CD4-positive, alpha-beta T cell treated with Interleukin-6 for 4 hours (primary cell): Measurements from ENCODE around the gene PRRG2.
A peak's percentile ranks its signal among the peaks of the same experiment; 100 is the strongest.
"Not testable (repeated sequence)": the region's sequence is repeated elsewhere in the genome, so short reads cannot be mapped to it uniquely, and the experiment has no call there.

Source experiments
- DNase-seq: peaks from one replicate; pipeline ENCODE4 v3.0.0-alpha.2; 2020; ENCODE audit warnings: mixed read lengths

PRRG2 gene

DNA sequence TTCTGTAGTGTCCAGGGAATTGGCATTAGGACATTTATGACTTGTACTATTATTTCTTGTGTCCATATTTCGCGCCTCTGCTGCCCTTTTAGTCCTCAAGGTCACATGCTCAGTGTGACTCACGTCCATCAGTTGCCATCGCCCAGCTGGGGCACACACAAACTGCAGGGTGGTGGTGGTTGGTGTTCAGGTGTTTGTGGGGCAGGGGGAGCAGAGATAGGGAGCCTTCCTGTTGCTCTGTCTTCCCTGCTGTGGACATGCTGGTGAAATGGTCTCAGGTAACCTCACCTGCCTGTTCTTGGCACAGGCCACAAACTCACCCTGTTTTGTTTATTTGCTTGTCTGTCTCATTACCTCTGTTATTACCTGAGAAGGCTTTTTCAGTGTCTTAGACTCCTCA, 32.3 kb downstream of the PRRG2 start:
- DNase-seq, result no peak

DNA sequence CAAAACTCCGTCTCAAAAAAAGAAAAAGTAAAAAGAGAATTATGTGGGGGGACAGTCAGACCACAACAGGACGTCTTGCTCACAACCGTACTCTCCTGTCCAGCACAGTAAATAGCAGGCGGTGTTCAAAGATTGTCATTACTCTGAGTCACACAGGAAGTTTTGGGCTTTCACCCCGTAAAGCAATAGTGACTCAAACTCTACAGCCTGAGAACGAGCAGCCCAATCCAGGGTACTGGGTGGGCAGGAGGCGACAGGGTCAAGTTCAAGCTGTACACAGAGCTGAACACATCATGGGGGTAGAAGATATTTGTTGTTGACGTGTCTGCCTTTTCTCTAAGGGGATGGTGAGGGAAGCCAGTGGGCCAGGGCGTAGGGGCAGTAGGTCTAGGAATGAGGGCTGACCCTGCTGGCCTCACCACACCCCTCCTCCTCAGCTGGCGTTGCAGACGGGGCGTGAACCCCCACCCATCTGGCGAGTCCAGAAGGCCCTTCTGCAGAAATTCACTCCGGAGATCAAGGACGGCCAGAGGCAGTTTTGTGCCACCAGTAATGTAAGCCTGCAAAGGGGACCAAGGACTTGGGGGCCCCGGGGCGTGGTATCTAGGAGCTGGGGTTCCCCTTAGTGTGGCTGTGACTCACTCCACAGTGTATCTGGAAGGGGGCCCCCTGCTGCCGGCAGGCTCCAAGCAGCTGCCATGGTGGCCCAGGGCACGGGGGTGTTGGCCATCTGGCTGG, 33.1 kb downstream of the PRRG2 start:
- DNase-seq, result no peak

DNA sequence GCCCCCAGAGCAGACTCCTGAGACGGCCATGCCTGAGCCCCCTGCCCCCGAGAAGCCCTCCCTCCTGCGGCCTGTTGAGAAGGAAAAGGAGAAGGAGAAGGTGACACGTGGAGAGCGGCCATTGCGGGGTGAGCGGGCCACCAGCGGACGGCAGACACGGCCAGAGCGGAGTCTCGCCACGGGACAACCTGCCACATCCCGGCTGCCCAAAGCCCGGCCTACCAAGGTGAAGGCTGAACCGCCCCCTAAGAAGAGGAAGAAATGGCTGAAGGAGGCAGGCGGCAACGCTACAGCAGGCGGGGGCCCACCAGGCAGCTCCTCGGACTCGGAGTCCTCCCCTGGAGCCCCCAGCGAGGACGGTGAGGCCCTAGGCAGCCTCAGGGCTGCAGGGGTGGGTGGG, 34.7 kb downstream of the PRRG2 start:
- DNase-seq, result no peak

DNA sequence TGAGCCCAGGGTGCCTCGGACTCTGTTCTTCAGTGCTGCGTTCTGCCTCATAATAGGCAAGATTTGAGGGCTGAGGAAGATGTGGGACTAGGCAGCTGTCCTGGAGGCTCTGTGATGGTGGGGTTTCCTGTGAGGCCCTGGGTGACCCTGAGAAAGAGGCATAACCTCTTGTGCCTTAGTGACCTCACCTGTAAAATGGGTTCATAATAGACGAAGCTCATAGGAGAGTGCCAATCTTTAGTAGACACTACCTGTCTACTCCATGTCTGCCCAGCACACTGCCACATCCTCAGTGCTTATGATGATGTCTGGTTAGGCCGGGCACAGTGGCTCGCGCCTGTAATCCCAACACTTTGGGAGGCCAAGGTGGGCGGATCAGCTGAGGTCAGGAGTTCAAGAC, 35.4 kb downstream of the PRRG2 start:
- DNase-seq, result no peak

DNA sequence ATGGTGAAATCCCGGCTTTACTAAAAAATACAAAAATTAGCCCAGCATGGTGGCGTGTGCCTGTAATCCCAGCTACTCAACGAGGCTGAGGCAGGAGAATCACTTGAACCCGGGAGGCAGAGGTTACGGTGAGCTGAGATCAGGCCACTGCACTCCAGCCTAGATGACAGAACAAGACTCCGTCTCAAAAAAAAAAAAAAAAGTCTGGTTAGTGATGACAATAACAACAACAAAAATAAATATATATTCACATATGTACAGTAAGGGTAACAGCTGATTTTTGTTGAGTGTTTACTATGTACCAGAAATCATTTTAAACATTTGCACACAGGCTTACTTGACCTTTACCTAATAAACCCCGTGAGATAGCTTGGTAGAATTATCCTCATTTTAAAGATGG, 35.8 kb downstream of the PRRG2 start:
- DNase-seq, result no peak

DNA sequence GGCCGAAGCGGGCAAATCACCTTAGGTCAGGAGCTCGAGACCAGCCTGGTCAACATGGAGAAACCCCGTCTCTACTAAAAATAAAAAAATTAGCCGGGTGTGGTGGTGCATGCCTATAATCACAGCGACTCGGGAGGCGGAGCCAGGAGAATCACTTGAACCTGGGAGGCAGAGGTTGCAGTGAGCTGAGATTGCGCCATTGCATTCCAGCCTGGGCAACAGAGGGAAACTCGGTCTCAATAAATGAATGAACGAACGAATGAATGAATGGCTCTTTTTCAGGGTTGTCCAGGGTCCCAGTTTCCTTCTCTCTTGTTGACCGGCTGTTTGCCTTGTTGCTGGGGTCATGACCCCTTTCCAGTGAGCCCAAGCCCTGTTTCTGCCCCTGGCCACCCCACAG, 36.7 kb downstream of the PRRG2 start:
- not testable (repeated sequence) for DNase-seq

DNA sequence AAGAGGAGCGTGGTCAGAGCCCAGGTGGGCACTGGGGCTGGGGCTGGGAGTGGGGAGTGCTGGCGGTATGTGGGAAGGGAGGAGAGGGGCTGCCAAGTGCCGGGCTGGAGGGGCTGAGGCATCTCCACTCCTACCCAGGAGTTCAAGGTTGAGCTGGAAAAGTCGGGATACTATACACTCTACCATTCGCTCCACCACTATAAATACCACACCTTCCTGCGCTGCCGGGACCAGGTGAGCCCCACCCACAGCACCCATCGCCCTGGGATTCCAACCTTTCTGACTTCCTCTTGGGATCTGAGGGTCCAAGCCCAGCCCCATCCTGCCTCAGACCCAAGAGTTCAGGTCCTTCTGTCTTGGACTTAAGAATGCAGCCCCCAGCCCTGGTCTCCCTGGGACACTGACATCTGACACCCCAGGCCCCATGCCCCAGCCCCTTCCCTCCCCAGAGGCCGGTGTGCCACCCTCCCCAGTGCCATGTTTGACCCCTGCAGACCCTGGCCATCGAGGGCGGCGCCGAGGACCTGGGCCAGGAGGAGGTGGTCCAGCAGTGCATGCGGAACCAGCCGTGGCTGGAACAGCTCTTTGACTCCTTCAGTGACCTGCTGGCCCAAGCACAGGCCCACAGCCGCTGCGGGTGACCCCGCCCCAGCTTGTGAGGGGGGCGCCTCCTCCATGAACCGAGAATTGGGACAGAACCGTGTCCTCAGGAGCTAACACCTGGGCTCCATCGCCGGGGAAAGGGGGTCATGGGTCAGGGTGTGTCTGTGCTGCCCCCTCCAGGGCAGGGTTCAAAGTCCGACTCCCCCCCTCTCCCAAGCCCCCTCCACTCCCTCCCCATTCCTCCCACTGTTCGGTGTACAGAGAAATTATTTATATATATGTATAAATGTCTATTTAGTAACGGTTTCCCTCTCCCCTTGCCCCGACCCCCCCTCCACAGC, 44.1 kb downstream of the PRRG2 start:
- DNase-seq, result no peak

DNA sequence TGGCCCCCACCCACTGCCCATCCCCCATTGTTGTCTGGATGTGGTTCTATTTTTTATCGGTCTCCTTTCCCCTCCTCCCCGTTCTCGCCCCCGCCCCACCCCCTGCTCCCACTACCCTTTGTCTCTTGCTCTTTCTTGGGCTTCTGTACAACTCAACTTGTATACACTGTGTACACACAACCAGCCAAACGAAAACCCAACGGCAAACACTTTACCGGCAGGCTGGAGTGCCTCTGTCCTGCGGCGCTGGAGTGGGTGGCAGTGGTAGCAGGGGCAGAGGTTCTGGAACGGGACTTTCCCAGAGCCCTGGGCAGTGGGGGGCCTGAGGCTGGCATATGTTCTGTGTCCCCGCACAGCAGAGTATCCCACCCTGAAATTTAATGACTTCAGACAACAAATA, 45.1 kb downstream of the PRRG2 start:
- DNase-seq, result no peak

DNA sequence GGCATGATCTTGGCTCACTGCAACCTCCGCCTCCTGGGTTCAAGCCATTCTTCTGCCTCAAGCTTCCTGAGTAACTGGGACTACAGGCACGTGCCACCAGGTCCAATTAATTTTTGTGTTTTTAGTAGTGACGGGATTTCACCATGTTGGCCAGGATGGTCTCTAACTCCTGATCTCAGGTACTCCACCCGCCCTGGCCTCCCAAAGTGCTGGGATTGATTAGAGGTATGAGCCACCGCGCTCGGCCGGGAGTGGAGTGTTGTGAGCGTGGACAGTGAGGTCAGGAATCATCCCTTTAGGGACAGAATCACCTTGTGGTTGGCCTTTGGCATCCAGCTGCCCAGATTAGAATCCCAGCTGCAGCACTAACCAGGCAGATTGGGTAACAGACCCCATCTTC, 48.5 kb downstream of the PRRG2 start:
- no peak for DNase-seq

DNA sequence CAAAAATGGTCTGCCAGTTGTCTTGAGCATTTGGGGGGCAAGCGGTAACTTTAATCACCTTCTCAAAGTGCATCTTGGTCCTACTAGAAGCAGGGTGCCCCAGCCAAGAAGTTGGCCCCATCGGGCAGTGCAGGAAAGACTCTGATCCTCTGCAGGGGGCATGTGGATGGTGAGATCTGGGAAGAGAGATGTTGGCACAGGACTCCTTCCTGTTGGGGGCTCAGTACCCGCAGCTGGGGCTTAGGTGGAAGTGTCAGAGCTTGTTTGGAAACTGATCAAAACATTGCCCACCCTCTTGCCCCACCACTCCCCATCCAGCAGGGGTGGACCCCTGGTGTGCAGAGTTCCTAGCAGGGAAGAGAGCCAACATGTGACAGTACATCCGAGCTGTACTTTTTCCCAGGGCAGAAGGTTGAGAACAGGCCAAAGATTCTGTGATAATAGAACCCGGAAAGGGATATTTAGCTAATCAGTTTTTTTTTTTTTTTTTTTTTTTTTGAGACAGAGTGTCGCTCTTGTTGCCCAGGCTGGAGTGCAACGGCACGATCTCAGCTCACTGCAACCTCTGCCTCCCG, 50.0 kb downstream of the PRRG2 start:
- DNase-seq, result no peak

DNA sequence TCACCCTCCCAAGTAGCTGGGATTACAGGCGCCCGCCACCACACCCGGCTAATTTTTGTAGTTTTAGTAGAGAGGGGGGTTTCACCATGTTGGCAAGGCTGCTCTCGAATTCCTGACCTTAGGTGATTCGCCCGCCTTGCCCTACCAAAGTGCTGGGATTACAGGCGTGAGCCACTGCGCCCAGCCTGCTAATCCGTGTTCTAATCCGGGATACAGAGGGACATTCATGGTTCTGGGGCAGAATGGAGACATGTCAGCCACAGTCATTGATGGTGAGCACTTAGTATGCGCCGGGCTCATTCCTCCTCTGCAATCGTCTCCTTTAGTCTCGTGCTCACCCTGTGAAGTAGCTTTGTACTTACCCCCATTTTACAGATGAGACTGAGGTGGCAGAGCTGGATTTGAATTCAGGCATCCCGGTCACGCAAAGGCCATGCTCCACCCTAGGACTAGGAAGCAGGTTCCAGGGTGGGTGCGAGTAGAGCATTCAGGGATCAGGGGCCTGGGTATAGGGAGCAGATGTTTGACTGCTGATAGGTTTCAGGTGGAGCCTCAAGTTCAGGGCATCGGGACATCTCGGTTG, 50.6 kb downstream of the PRRG2 start:
- DNase-seq, result no peak

DNA sequence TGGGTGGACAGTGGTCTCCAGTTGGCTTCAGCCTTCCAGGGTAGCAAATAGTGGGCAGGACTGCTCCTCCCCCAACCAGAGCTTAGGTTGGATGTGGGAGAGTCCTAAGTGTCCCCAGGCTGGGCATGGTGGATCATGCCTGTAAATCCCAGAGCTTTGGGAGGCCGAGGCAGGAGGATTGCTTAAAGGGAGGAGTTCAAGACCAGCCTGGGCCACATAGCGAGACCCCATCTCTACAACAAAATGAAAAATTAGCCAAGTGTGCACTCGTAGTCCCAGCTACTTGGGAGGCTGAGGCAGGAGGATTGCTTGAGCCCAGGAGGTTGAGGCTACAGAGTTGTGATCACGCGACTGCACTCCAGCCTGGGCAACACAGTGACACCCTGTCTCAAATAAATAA, 51.5 kb downstream of the PRRG2 start:
- DNase-seq, result no peak

DNA sequence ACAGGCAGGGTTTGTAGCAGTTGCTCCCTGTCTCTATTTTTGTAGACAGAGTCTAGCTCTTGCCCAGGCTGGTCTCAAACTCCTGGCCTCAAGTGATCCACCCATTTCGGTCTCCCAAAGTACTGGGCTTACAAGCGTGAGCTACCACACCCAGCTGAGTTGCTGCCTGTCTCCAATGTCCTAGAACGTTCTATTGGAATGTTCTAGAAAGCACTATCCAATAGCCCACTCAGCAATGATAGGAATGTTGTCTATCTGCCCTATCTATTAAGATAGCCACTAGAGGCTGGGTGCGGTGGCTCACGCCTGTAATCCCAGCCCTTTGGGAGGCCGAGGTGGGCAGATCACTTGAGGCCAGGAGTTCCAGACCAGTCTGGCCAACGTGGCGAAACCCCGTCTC, 52.2 kb downstream of the PRRG2 start:
- not testable (repeated sequence) for DNase-seq

DNA sequence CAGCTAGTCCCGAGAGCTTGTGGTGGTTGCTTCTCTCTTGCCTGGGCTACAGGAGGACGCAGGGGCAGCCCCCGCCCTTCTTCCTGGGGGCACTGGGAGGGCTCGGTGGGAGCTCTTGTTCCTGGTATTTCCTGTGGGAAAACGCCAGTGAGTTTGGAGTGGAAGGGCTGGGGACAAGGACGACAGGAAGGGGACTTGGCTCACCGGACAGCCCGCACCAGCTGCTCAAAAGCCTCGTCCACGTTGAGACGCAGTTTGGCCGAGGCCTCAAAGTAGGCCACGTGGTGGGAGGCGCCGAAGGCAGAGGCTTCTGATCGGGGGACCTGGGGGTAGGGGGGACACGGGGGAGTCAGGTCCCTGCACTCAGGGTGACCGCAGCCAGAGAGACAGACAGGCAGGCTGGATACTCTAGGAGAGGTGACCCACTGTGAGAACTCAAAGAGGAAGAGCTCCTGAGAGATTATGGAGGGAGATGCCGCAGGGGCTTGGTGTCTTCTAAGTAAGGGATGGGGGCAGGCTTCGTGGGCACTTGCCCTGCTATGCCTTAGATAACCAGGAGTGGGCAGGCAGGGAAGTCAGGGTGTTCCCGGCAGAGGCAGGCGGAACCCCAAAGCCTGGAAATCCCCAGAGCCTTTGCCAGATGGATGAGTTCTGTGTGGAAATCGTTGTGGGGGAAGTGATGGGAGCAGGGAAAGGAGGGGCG, 54.6 kb downstream of the PRRG2 start:
- DNase-seq, result no peak

DNA sequence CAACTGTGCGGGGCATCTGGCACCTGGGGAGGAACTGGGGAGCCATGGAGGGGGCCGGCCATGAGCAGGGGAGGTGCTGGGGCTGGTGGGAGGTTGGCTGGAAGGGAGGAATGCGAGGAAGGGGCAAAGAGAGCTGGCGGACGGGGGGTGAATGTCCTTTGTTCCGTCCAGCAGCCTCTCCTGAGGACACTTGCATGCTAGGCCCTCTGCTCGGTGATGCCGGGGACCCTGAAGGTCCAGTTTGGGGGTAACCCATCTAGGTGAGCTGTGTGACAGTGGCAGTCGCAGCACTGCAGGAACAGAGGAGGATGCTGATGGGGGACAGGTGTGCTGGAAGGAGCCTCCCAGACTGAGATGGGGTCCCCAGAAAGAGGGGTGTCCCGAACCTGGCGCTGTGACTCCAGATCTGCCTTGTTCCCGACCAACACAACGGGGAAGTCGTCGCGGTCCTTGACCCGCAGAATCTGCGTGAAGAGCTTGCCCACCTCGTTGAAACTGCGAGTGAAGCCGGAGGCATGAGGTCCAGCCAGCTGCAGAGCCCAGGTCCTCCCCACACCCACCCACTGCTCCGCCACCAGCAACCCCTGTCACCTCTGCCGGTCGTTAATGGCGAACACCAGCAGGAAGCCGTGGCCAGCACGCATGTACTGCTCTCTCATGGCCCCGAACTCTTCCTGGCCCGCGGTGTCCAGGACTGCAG, 55.3 kb downstream of the PRRG2 start:
- no peak for DNase-seq

DNA sequence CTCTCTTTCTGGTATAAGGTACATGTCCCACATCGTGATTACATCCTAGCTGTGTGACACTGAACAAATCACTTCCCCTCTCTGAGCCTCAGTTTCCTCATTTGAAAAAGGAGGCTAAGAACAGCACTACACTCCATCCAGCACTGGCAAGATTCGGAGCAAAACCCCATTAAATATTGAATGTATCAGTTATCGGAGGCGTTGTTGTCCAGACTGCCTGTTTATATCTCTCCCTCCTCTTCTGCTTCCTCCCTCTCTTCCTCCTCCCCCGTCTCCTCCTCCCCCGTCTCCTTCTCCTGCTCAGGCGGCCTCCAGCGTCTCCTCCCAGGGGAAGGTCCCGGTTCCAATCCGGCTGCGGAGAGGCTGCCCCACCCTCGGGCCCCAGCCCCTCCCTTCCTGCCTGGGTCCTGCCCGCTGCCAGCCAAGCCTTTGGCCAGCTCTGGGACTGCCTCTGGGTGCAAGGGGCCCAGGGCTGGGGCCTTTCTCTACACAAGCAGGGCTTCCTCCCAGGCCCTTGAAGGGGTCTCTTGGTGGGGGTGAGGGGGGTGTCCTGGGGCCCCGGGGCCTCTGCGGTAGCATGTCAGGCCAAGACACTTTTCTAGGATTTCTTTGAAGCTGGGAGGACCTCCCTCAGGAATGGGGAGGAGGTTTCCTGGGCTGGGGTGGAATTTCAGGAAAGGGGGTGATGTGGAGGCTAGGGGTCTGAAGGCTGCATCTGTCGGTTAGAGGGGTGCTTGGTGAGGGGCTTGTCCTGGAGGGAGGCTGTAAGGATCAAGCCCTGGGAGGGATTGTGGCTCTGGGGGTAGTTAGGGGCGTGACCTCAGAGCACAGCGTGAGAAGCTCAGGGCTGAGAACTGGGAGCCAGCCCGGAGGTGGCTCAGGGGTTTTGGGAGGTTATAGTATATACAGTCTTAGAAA, 57.0 kb downstream of the PRRG2 start:
- DNase-seq, result no peak

DNA sequence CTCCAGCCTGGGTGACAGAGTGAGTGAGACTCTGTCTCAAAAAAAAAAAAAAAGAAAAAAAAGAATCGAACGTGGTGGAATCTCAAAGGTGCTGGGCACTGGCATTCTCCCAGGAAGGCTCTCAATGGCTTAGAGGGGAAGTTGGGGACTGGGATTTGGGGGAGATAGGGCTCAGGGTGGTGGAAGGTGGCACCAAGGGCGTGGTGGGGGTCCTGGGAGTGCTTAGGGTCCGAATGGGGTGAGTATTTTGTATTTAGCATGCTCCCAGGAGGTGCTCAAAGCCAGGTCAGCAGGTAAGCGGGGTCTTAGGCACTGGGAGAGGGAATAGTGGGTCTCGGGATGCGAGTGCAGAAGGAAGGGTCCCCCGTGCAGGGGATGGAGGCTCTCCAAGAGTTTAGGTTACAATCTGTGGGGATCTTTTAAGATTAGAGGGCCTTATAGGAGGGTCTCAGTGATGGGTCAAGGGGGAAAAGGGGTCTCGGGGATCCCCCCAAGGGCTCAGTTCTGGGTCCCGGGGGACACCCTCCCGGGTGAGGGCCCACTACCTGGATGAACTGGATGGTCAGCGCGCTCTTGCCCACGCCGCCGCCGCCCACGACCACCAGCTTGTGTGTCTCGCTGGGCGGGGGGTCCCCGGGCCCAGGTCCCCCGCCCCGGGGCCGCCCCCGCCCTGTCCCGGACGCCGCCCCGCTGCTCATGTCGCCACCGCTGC, 58.4 kb downstream of the PRRG2 start:
- DNase-seq, result no peak

DNA sequence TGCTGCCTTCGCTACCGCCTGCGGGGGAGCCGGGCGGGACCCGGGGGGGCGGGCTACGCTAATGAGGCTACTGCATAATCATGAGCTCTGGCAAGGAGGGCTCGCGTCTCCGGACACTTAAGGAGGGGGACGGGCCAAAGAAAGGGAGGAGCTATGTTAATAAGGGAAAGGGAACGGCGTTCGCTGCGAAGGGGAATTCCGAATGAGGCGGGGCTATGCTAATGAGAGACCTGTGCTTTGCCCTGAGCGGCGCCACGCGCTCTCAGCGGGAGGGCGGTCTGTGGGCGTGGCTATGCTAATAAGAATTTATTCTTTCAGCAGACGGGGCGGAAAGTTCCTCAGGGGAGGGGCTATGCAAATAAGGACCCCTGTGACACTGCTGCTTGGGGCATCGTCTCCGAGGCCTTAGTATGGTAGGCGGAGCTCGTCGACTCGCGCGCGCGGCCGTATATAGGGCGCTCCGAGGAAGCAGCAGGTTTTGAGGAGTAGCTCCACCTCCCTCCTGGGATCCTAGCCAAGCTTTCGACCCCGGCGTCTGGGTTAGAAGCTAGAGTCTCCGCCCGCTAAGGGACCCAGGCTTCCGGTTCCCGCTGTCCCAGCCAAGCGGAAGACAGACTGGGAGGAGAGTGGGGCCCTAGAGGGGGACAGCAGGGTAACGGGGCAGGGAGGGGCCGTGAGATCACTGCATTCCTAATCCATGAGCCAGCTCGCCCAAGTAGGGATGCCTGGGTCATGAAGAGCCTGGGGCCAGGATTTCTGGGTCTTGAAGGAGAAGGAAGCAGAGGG, 59.2 kb downstream of the PRRG2 start, which contains the start of gene RRAS:
TSS of gene RRAS (minus strand) at position 31 of the 786 bp plus-strand sequence. CDS start 45 bp downstream, outside the sequence.
- peak; percentile 100 for DNase-seq
